HG03457 (cell line): ENCODE measurements around the gene DIS3L2.

Experiments used
- ATAC-seq: cut with Tn5 transposase; IDR thresholded peaks from one replicate; pipeline ENCODE4 v1.9.1; 2021; ENCODE audit warnings: moderate number of reproducible peaks; ENCODE audit not compliant: unreplicated experiment

DIS3L2 gene

DNA sequence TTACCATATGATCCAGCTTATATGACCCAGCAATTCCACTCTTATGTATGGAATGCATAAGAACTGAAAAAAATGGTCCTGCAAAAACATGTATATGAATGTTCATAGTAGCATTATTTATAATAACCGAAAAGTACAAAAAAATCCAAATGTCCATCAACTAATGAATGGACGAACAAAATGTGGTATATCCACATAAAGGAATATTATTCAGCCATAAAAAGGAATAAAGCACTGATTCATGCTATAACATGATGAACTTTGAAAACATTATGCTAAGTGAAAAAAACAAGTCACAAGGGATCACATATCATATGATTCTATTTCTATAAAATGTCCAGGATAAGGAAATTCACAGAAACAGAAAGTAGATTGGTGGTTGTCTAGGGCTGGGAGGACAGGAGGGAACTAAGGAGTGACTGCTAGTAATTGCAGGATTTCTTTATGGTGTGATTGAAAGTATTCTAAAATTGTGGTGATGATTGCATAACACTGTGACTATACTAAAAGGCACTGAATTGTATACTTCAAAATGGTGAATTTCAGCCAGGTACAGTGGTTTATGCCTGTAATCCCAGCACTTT is 10.0 kb upstream of the DIS3L2 start:
- no peak for ATAC-seq

DNA sequence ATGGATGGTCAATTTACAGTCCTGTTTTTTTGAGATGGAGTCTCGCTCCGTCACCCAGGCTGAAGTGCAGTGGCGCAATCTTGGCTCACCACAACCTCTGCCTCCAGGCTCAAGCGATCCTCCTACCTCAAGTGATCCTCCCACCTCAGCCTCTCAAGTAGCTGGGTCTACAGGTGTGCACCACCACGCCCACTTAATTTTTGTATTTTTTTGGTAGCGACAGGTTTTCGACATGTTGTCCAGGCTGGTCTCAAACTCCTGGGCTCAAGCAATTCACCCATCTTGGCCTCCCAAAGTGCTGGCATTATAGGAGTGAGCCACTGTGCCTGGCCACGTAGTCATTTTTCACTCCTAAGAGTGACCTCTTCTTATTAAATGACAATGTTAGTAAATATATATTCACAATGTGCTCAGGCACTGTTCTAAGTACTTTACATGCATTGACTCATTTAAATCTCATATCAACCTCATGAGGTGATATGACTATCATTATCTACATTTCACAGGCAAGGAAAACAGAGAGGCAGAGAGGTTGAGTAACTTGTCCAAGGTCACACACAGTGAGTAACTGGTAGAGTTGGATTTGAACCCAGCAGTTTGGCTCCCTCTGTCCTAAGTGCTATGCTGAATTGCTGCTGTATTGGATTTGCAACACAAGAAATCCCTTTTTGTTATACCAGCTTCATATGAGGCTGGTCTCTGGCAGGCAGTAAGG is 5.6 kb upstream of the DIS3L2 start:
- ATAC-seq: no peak

DNA sequence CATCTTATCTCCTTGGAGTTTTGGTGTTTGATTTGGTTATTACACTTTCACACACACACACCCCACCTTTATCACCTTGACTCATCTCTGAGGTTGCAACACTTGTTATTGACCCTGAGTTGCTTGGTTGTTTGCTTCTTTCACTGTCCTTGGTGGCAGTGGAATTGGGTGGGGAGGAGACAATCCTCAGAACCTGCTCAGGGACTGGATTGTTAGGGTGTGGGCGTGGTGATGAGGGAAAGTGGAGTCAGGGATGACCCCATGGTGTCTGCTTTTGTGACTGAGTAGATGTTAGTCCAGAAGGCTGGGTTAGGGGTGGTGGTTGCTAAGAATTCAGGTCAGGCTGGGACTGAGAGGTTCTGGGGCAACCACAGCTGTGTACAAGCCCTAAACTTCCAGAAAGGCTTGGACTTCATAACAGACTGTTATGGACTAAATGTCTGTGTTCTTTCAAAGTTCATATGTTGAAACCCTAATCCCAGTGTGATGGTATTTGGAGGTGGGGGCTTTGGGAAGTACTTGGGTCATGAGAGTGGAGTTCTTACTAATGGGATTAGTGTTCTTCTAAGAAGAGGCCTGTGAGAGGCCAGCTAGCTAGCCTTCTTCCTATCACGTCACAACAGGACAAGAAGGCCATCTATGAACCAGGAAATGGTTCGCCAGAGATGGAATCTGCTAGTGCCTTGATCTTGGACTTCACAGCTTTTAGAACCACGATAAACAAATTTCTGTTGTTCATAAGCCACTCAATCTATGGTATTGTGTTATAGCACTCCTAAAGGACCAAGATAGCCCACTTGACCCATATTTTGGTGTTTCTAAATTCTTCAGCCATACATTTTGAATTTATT is 3.4 kb upstream of the DIS3L2 start:
- no peak for ATAC-seq

DNA sequence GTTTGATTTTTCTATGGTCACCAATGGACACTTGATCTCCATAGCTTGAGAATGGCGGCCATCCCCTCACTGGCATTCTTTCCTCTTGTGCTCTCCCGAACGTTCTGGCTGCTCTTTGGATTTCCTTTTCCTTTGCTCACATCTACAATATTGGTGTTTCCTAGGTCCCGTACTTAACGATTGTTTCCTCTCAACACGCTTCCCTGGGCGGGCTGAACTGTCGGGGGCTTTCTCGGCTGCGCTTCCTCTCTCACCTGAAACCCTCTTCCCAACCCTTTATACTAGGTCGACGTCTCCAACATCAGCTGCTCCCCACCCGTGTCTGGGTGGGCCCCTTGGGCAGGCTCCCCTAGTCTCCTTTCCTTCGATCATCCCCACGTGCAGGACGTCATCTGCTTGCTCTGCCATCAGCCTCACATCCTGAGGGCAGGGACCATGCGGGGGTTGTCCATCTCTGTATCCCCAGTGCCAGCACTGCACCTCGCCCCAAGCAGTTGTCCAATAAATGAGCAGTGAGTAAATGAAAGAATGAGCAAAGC is 634 bp upstream of the DIS3L2 start:
- ATAC-seq: no peak

DNA sequence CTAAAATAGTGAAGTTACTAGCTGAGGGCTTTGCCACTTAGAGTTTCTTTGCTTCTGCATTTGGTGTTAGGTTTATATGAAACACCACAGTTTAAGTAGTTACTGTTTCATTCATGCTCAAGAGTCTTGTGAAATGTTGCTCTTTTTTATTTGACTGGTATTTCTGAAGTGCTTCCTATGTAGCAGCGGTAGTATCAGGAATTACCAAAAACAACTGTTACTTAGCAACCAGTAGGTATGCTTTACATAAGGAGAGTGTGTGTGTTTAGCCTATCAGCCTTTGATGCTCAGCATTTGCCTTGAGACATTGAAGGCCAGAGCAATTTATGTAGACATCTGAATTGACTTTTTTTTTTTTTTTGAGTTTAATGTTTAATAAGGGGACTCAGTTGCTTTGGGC is 3.6 kb downstream of the DIS3L2 start:
- ATAC-seq: no peak

DNA sequence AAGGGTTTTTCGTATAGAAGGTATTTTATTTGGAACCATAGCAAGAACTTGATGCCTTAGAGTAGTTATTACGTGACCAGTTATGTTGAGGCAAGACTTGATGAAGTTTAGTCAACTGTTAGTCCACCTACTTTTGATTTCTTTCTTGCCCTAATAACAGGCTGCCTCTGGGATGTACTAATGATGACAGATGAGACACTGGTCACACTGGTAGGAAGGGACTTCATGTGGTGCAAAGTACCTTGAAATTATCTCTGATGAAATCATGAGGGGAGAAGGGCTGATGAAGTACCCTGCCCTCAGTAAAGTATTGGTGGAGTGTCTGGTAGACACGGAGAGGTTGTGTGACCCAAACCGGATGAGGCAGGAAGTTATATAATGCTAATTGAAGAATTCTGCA is 5.4 kb downstream of the DIS3L2 start:
- no peak for ATAC-seq

DNA sequence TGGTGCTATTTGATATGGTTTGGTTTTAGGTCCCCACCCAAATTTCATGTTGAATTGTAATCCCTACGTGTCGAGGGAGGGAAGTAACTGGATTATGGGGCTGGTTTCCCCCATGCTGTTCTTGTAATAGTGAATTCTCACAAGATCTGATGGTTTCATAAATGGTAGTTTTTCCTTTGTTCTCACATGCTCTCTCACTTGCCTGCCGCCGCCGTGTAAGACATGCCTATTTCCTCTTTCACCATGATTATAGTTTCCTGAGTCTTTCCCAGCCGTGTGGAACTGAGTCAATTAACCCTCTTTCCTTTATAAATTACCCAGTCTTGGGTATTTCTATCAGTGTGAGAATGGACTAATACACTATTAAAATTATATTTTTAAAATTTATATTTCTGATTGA is 7.3 kb downstream of the DIS3L2 start:
- no peak for ATAC-seq

DNA sequence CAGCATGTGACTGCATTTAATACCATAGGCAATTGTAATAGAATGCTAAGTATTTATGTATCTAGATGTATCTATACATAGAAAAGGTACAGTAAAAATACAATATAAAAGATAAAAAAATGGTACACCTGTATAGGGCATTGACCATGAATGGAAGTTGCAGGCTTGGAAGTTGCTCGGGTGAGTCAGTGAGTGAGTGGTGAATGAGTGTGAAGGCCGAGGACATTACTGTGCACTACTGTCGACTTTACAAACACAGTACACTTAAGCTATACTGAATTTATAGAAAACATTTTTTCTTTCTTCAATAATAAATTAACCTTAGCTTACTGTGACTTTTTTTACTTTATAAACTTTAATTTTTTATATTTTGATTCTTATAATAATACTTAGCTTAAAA is 8.9 kb downstream of the DIS3L2 start:
- no peak for ATAC-seq

DNA sequence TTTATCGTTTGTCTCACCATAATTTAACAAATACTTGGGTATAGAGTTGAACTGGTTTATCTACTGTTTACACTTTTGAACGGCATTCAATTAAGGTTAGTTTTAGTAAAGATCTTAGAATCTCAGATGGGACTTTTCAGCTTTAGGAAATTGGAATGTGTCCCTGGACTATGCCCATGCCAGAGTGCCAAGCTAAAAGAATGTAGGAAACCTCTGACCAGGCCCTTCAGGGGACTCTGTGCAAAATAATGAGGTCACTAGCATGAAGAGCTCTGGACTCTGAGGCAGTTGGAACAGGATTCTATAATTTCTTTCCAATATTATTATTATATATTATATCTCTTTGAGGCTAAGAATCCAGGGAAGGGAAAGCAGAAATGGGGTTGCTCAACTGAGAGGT is 13.5 kb downstream of the DIS3L2 start:
- no peak for ATAC-seq

DNA sequence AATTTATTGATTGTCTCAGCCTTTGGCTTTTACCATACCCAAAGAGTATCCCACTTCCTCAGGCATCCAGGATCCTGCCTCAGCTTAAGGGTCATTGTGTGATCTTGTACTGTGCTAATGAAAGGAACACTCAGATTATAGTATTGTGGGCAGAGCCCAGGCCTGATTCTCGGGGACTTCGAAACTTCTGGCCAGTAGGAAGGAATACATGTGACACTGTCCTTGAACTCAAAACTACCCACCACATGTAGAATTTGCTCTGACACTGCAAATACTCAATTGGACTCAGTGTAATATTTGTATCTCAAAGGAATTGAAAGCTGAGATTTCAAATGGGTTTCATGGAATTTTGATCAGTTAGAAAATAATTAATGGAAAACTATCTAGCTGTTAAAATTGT is 15.9 kb downstream of the DIS3L2 start:
- no peak for ATAC-seq

DNA sequence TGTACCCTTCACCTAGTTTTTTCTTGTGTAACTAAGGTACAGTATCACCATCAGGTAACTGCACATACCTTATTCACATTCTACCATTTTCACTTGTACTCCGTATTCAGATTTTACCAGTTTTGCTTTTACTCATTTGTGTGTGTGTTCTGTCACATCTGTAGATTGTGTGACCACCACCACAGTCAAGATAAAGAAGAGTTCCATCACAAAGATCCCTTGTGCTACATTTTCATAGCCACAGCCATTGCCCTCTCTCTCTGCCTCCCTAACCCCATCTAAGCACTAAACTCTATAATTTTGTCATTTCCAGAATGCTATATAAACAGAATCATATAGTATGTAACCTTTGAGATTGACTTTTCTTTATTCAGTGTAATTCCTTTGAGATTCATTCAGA is 23.5 kb downstream of the DIS3L2 start:
- no peak for ATAC-seq

DNA sequence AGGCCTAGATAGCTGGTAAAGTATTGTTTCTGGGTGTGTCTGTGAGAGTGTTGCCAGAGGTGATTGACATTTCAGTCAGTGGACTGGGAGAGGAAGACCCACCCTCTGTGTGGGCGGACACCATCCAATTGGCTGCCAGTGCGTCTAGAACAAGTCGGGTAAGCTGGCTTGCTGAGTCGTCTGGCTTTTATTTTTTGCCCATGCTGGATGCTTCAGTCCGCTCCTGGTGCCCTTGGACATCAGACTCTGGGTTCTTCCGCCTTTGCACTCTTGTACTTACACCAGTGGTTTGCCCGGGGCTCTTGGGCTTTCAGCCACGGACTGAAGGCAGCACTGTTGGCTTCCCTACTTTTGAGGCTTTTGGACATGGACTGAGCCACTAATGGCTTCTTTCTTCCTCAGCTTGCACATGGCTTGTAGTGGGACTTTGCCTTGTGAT is 24.3 kb downstream of the DIS3L2 start:
- no peak for ATAC-seq

DNA sequence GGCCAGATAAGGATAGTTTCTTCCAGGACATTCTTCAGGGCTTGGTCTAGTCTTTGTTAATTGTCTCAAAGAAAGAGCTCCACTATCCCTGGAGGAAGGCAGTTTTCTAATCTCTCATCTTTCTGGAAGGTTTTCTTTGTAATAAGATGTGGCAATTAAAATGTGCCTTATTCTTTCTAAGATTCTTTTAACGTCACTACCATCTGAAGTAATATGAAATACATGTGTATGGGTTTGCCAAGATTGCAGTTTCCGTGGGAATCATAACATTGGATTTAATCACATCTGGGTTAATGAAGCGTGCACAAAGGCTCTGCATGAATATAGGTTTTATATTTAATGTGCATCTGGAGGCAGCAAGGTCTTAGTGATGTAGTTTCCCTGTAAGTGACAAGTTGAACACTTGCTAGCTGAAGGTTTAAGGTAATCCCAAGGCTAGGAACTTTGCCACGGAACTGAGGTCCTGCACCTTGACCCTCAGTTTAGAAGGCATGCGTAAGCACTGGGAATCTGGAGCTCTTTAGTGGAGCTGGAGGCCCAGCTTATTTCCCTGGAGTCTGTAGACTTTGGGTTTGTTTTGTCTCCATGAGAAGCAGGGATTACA is 25.7 kb downstream of the DIS3L2 start:
- ATAC-seq: no peak

DNA sequence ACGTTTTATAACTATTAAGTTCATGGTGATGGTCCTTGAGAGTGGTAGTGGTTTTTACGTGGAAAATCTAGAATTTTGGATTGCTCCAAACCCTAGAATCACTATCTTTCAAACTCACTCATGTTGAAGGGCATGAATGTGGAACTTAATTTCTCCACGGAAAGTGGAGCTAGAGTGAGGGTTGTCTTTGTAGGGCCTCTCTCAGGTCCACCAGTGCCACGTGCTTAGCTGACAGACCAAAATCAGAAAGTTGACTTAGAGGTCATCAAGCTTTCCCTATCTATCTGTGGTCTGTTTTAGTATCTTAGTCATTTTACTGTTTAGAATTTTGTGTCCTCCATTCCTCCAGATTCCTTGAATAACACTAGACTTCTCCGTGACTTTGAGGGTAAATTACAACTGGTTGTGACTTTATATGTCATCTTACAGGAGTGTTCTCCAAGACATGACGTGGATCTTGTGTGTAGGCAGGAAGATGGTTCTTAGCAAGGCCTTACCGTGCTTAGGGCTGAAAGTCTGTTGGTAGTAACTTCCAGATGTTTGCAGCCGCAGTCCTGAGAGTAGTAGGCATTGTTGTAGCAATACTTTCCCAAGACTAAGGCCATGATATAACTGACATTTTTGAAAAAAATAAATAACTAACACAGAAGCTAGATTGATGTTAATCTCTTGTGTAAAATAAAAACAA is 26.8 kb downstream of the DIS3L2 start:
- ATAC-seq: no peak

DNA sequence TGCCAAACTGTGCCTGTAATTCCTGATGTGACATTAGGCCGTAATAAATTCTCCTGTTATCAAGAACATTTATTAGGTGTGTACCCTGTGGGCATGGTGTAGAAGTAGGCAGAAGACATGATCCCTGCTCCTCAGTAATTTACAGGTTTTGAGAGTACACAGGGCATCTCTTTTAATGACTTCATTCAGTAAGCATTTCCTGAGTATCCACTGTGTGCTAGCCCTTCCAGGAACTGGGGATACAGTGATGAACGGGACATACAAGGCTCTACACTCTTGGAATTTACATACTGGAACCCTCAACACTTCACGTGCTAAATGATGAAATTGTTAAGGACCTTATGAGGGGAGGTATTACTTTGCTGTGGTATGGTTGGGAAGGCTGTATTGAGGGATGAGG is 30.2 kb downstream of the DIS3L2 start:
- no peak for ATAC-seq

DNA sequence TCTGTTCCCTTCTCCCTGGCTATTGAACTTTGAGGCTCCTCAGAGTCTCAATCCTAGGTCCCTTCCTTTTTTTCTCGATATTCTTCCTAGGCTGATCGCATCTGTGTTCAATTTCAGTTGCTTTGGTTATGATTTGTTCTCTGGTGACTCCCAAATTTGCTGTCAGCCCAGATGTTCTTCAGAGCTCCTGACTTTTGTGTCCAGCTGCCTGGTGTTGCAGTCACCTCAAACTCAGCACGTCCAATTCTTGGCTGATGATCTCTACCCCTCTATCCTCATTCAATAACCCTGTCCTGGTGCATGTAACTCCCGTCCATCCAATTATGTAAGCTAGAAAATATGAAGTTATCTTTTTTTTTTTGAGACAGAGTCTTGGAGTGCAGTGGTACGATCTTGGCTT is 31.4 kb downstream of the DIS3L2 start:
- no peak for ATAC-seq

DNA sequence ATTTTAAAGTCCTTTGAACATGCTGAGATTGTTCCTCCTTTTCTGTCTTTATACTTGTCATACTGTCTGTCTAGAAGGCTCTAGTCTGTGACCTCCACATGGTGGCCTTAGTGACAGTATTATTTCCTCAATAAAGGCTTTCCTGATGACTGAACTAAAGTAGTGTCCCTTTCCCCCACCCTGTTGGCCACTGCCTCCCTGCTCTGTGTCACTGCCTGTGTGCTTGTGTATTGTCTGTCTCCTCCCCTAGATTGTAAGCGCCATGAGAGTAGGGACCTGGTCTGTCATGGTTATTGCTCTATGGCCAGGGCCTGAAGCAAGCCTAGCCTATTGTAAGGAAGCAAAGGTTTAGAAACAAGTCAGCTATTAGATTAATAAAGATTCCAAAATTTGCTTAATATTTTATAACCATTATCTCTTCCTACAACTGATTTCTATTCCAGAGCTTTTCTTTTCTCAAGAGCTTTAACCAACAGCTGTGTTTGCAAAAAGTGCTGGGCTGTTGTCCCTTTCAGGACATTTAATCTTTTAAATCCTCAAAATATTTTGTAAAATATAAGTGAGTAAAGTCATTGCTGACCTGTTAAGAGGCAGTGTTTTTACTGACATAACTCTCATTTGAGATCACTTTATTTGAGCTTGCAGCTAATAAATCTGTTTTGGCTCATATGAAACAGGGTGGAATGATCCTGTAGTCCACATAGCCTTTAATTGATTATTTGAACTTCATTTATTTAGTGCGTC is 35.5 kb downstream of the DIS3L2 start:
- no peak for ATAC-seq

DNA sequence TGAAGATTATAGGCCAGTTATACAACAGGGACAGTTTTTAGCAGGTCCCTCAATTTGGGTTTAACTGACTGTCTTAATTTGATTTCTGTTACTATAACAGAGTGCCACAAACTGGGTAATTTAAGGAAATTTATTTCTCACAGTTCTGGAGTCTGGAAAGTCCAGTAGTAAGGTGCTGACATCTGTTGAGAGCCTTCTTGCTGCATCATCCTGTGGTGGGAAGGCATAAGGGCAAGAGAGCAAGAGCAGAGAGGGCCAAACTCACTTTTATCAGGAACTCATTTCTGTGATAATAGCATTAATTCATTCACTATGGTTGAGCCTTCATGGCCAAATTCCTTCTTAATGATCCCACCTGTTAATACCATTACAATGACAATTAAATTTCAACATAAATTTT is 36.5 kb downstream of the DIS3L2 start:
- no peak for ATAC-seq

DNA sequence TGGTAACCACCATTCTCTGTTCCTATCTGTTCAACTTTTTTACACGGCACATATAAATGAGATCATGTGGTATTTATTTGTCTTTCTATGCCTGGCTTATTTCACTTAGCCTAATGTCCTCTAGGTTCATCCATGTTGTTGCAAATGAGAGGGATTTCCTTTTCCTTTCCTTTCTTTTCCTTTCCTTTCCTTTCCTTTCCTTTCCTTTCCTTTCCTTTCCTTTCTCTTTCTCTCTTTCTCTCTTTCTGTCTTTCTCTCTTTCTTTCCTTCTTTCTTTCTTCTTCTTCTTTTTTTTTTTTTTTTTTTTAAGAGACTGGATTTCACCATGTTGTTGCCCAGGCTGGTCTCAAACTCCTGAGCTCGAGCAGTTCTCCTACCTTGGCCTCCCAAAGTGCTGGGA is 38.9 kb downstream of the DIS3L2 start:
- no peak for ATAC-seq

DNA sequence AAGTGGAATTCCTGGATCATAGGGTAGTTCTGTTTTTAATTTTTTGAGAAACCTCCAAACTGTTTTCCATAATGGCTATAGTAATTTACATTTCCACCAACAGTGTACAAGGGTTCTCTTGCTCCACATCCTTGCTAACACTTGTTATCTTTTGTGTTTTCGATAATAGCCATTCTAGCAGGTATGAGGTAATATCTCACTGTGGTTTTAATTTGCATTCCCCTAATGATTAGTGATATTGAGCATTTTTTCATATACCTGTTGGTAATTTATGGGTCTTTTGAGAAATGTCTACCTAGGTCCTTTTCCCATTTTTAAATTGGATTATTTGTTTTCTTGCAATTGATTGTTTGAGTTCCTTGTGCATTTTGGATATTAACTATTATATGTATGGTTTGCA is 39.6 kb downstream of the DIS3L2 start:
- ATAC-seq: no peak
